Heart left ventricle (tissue), 13 donors: ENCODE data around the gene CD69.
"Not testable (repeated sequence)": the region's sequence is repeated elsewhere in the genome, so short reads cannot be mapped to it uniquely, and the experiment has no call there.

Source experiments
- POLR2A ChIP-seq, 2 donors: fragments of 450-650 bp; IDR thresholded peaks; one replicate each; pipeline ENCODE4 v1.6.1; 2017; ENCODE audit warnings: antibody characterized with exemption in 2 of 2, mild to moderate bottlenecking in 2 of 2, moderate library complexity in 2 of 2
- TF ChIP-seq, protein P1 (sequence below), 12 donors: fragments of 200-600 bp; sonication (generic) in 4 of 12; IDR thresholded peaks; one replicate each; pipeline versions ENCODE4 v1.5.0 to v1.8.0; 2018 to 2022; ENCODE audit warnings: antibody characterized with exemption in 12 of 12, mild to moderate bottlenecking in 5 of 12
- donor health status: ischemic (EF 13 %, LVEDD 7.1; RV severe dilation, severe dysfunction).
- donor health status: DM: no; HTN: yes; CAD: no.
- donor health status: DM: no; HTN: no; CAD: no.
- donor health status: ischemic (EF 25% LVEDD 6.9; RV normal size, moderate dysfunction).
- donor health status: ischemic (EF 25% LVEDD 5.7; RV mildly dilated, moderate dysfunction).
- donor health status: ischemic (EF 35%, LVEDD 5.7; RV mildly dilated, moderate dysfunction).
- donor health status: nonischemic (EF 11% LVEDD 7.7; RV severe dilation, severe dysfunction).
- donor health status: DM: yes; HTN: yes; CAD: no.
- donor health status: PGD.
- donor health status: ischemic (EF 29% LVEDD 5.4; RV normal size, mild dysfunction).
- donor health status: nonischemic (EF 23%, LVEDD 6.1; RV moderate dilation, normal function).

DNA sequence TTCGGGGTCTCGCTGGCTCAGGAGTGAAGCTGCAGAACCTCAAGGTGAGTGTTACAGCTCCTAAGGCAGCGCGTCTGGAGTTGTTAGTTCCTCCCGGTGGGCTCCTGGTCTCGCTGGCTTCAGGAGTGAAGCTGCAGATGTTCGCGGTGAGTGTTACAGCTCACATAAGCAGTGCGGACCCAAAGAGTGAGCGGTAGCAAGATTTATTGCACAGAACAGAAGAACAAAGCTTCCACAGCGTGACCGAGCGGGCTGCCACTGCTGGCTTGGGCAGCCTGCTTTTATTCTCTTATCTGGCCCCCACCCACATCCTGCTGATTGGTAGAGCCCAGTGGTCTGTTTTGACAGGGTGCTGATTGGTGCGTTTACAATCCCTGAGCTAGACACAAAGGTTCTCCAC, 21.8 kb downstream of the CD69 start:
- TF ChIP-seq, protein P1, sequence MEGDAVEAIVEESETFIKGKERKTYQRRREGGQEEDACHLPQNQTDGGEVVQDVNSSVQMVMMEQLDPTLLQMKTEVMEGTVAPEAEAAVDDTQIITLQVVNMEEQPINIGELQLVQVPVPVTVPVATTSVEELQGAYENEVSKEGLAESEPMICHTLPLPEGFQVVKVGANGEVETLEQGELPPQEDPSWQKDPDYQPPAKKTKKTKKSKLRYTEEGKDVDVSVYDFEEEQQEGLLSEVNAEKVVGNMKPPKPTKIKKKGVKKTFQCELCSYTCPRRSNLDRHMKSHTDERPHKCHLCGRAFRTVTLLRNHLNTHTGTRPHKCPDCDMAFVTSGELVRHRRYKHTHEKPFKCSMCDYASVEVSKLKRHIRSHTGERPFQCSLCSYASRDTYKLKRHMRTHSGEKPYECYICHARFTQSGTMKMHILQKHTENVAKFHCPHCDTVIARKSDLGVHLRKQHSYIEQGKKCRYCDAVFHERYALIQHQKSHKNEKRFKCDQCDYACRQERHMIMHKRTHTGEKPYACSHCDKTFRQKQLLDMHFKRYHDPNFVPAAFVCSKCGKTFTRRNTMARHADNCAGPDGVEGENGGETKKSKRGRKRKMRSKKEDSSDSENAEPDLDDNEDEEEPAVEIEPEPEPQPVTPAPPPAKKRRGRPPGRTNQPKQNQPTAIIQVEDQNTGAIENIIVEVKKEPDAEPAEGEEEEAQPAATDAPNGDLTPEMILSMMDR (IDR thresholded peaks at IDR 0.05) = not testable (repeated sequence)
- TF ChIP-seq POLR2A (IDR thresholded peaks at IDR 0.05) = not testable (repeated sequence)
